SK-N-SH treated with all-trans-retinoic acid at 6 μM for 48 hours (cell line): ENCODE results near the gene ABHD12B.

Experiments
- ATAC-seq: fragments of 200-7000 bp; cut with Tn5 transposase; 3 replicates; pipeline ENCODE4 v1.9.1; 2020; ENCODE audit warnings: mild to moderate bottlenecking, moderate library complexity
- ARNTL ChIP-seq: fragments of 450-650 bp; formaldehyde crosslinking; IDR thresholded peaks from 2 replicates; pipeline ENCODE4 v1.5.0; 2020; ENCODE audit warnings: low read depth, mild to moderate bottlenecking, moderate library complexity, borderline replicate concordance
- BACH2 ChIP-seq: fragments of 250-450 bp; sonication (Bioruptor Pico); IDR thresholded peaks from 2 replicates; pipeline ENCODE4 v1.9.0; 2021; ENCODE audit warnings: mild to moderate bottlenecking, borderline replicate concordance
- CSDC2 ChIP-seq: fragments of 250-450 bp; sonication (Bioruptor Pico); IDR thresholded peaks from 2 replicates; pipeline ENCODE4 v1.5.0; 2020; ENCODE audit warnings: mild to moderate bottlenecking, moderate library complexity
- CSRNP3 ChIP-seq: fragments of 250-450 bp; sonication (Bioruptor Pico); IDR thresholded peaks from 2 replicates; pipeline ENCODE4 v1.5.1; 2021; ENCODE audit warnings: mild to moderate bottlenecking, moderate library complexity
- ESRRG ChIP-seq: fragments of 250-450 bp; sonication (Bioruptor Pico); IDR thresholded peaks from 2 replicates; pipeline ENCODE4 v1.6.1; 2021; ENCODE audit warnings: mild to moderate bottlenecking
- GLIS3 ChIP-seq: fragments of 250-450 bp; sonication (Bioruptor Pico); IDR thresholded peaks from 2 replicates; pipeline ENCODE4 v1.5.0; 2020; ENCODE audit warnings: mild to moderate bottlenecking, moderate library complexity
- ISL1 ChIP-seq: fragments of 250-450 bp; sonication (Bioruptor Pico); IDR thresholded peaks from 2 replicates; pipeline ENCODE4 v2.1.2; 2022; ENCODE audit warnings: mild to moderate bottlenecking, moderate library complexity
- OSR1 ChIP-seq: fragments of 250-450 bp; sonication (Bioruptor Pico); IDR thresholded peaks from 2 replicates; pipeline ENCODE4 v1.8.0; 2022; ENCODE audit warnings: moderate library complexity, mild to moderate bottlenecking, inconsistent platforms
- POU6F1 ChIP-seq: fragments of 250-450 bp; sonication (Bioruptor Pico); IDR thresholded peaks from 2 replicates; pipeline ENCODE4 v1.8.0; 2021; ENCODE audit warnings: low read depth, mild to moderate bottlenecking, moderate library complexity, borderline replicate concordance
- PPARA ChIP-seq: fragments of 250-450 bp; sonication (Bioruptor Pico); IDR thresholded peaks from 2 replicates; pipeline ENCODE4 v1.5.0; 2020; ENCODE audit warnings: mild to moderate bottlenecking, borderline replicate concordance
- RARB ChIP-seq: fragments of 250-450 bp; sonication (Bioruptor Pico); IDR thresholded peaks from 2 replicates; pipeline ENCODE4 v1.8.0; 2021; ENCODE audit warnings: mild to moderate bottlenecking, moderate library complexity
- SNAI2 ChIP-seq: fragments of 250-450 bp; sonication (Bioruptor Pico); IDR thresholded peaks from 2 replicates; pipeline ENCODE4 v1.5.0; 2020; ENCODE audit warnings: mild to moderate bottlenecking, moderate library complexity
- TCF4 ChIP-seq: fragments of 250-450 bp; sonication (Bioruptor Pico); IDR thresholded peaks from 2 replicates; pipeline ENCODE4 v1.8.0; 2021; ENCODE audit warnings: mild to moderate bottlenecking, moderate library complexity, borderline replicate concordance
- TOX ChIP-seq: fragments of 250-450 bp; sonication (Bioruptor Pico); IDR thresholded peaks from 2 replicates; pipeline ENCODE4 v1.8.0; 2021; ENCODE audit warnings: mild to moderate bottlenecking, moderate library complexity, borderline replicate concordance
- TSHZ2 ChIP-seq: fragments of 250-450 bp; sonication (Bioruptor Pico); IDR thresholded peaks from 2 replicates; pipeline ENCODE4 v1.5.0; 2020; ENCODE audit warnings: mild to moderate bottlenecking, moderate library complexity
- ZC3H10 ChIP-seq: fragments of 250-450 bp; sonication (Bioruptor Pico); IDR thresholded peaks from 2 replicates; pipeline ENCODE4 v1.5.1; 2021; ENCODE audit warnings: mild to moderate bottlenecking, moderate library complexity
- ZFP3 ChIP-seq: fragments of 250-450 bp; sonication (Bioruptor Pico); IDR thresholded peaks from 2 replicates; pipeline ENCODE4 v1.5.0; 2020; ENCODE audit warnings: mild to moderate bottlenecking, moderate library complexity
- ZFP30 ChIP-seq: fragments of 450-650 bp; formaldehyde crosslinking; IDR thresholded peaks from 2 replicates; pipeline ENCODE4 v1.5.0; 2022; ENCODE audit warnings: mild to moderate bottlenecking, moderate library complexity
- ZNF565 ChIP-seq: fragments of 450-650 bp; formaldehyde crosslinking; conservative IDR thresholded peaks from 2 replicates; pipeline ENCODE4 v1.5.0; 2020; ENCODE audit warnings: low read depth, mild to moderate bottlenecking, moderate library complexity
- ZNF70 ChIP-seq: fragments of 450-650 bp; formaldehyde crosslinking; IDR thresholded peaks from 2 replicates; pipeline ENCODE4 v1.5.0; 2020; ENCODE audit warnings: mild to moderate bottlenecking, moderate library complexity
- ZNF8 ChIP-seq: fragments of 450-650 bp; formaldehyde crosslinking; IDR thresholded peaks from 2 replicates; pipeline ENCODE4 v1.5.0; 2020; ENCODE audit warnings: mild to moderate bottlenecking, moderate library complexity
- TF ChIP-seq, protein P1 (sequence below): fragments of 250-450 bp; sonication (Bioruptor Pico); IDR thresholded peaks from 2 replicates; pipeline ENCODE4 v1.5.1; 2020; ENCODE audit warnings: low read depth, mild to moderate bottlenecking, moderate library complexity
- TF ChIP-seq, protein P2 (sequence below): fragments of 250-450 bp; sonication (Bioruptor Pico); IDR thresholded peaks from 2 replicates; pipeline ENCODE4 v1.8.0; 2020; ENCODE audit warnings: mild to moderate bottlenecking, moderate library complexity, borderline replicate concordance

The ABHD12B gene

DNA sequence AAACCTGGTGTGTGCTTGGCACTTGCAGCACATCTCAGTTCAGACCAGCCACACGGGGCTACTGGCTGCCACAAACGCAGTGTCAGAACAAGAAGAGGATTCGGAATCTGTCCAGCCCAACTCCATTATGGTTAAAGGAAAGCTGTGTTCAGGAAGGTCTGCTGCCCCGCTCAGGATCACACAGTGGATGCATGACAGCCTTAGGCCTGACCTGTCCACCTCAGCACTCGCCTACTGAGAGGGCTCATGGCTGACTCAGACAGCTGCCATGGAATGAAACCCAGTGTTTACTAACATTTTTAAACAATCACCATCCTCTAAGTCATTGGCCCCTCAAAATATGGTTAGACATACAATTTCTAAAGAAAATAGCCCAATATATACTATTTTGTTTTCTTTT lies 35.3 kb upstream of the ABHD12B start:
- no peak for TF ChIP-seq BACH2
- no peak for TF ChIP-seq ZNF8 (CRISPR knock-in tag)
- no peak for TF ChIP-seq ISL1
- peak; percentile 48; the same call in 2 of the 3 replicates for ATAC-seq

GRCh38 chr14:50837271-50837670 lies 34.6 kb upstream of the ABHD12B start:
- no peak for ATAC-seq
- TF ChIP-seq ESRRG (CRISPR knock-in tag) (no peak), GLIS3 (no peak), ZNF565 (CRISPR knock-in tag) (no peak), POU6F1 (no peak), BACH2 (no peak), ZNF8 (CRISPR knock-in tag) (no peak), CSRNP3 (CRISPR knock-in tag) (no peak), ZFP30 (CRISPR knock-in tag) (no peak), ARNTL (CRISPR knock-in tag) (no peak), OSR1 (CRISPR knock-in tag) (no peak), SNAI2 (CRISPR knock-in tag) (no peak), TCF4 (CRISPR knock-in tag) (no peak), ZNF70 (CRISPR knock-in tag) (no peak), ZFP3 (CRISPR knock-in tag) (no peak), RARB (CRISPR knock-in tag) (no peak), PPARA (CRISPR knock-in tag) (no peak), TSHZ2 (CRISPR knock-in tag) (no peak)
- TF ChIP-seq, protein P1, sequence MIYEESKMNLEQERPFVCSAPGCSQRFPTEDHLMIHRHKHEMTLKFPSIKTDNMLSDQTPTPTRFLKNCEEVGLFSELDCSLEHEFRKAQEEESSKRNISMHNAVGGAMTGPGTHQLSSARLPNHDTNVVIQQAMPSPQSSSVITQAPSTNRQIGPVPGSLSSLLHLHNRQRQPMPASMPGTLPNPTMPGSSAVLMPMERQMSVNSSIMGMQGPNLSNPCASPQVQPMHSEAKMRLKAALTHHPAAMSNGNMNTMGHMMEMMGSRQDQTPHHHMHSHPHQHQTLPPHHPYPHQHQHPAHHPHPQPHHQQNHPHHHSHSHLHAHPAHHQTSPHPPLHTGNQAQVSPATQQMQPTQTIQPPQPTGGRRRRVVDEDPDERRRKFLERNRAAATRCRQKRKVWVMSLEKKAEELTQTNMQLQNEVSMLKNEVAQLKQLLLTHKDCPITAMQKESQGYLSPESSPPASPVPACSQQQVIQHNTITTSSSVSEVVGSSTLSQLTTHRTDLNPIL (CRISPR knock-in tag): no peak
- TF ChIP-seq, protein P2, sequence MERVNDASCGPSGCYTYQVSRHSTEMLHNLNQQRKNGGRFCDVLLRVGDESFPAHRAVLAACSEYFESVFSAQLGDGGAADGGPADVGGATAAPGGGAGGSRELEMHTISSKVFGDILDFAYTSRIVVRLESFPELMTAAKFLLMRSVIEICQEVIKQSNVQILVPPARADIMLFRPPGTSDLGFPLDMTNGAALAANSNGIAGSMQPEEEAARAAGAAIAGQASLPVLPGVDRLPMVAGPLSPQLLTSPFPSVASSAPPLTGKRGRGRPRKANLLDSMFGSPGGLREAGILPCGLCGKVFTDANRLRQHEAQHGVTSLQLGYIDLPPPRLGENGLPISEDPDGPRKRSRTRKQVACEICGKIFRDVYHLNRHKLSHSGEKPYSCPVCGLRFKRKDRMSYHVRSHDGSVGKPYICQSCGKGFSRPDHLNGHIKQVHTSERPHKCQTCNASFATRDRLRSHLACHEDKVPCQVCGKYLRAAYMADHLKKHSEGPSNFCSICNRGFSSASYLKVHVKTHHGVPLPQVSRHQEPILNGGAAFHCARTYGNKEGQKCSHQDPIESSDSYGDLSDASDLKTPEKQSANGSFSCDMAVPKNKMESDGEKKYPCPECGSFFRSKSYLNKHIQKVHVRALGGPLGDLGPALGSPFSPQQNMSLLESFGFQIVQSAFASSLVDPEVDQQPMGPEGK (CRISPR knock-in tag): no peak
- TF ChIP-seq, all 23 proteins: peak for 0

DNA sequence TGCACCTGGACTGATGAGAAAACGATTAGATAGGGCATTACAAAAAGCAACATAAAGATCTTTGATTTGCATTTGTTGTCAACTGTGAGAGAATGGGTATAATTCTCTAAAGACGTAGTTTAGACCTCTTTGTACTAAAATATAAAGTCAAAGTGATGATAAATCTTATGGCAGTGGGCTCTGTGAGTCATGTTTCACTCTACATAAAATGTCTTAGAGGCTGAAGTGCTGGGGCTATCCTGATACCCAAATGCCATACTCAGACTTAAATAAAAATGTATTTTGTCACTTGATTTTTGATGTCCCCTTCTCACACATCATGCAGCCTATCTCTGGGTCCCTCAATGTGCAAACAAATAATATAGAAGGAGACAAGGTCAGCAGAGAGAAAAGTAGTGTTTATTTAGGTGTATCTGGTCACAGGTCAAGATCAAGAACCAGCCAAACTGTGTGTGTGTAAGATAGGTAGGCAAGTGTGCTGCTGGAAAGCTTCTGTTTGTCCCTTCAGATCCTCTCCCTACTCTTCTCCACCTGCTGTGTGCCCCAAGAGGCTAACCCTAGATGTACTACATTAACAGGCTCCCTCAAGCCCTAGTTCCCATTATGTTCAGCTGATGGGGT lies 33.9 kb upstream of the ABHD12B start:
- ATAC-seq: no peak
- TF ChIP-seq, protein P1 (CRISPR knock-in tag): no peak
- TF ChIP-seq CSDC2 (CRISPR knock-in tag) (no peak), PPARA (CRISPR knock-in tag) (no peak), TOX (CRISPR knock-in tag) (no peak), ZNF565 (CRISPR knock-in tag) (no peak), ZNF70 (CRISPR knock-in tag) (no peak), SNAI2 (CRISPR knock-in tag) (no peak), OSR1 (CRISPR knock-in tag) (no peak), ZC3H10 (CRISPR knock-in tag) (no peak), POU6F1 (no peak), ARNTL (CRISPR knock-in tag) (no peak)
